Peyer's patch (tissue), 4 donors: ENCODE data around the gene PDGFB.

Experiments used
- CTCF ChIP-seq, 6 experiments: fragments of 450-650 bp in 4 of 6; fragments of 200-600 bp in 2 of 6; sonication (generic) in 1 of 6; IDR thresholded peaks; one replicate each; pipeline ENCODE4 v1.5.1; 2017 to 2019; ENCODE audit warnings: antibody characterized with exemption in 6 of 6, mild to moderate bottlenecking in 3 of 6, moderate library complexity in 1 of 6
- POLR2A ChIP-seq, 2 donors: fragments of 450-650 bp; IDR thresholded peaks; one replicate each; pipeline ENCODE4 v1.5.1; 2017; ENCODE audit warnings: antibody characterized with exemption in 2 of 2, mild to moderate bottlenecking in 2 of 2, moderate library complexity in 2 of 2

- no peak for TF ChIP-seq POLR2A (IDR thresholded peaks at IDR 0.05)
- no peak for TF ChIP-seq CTCF (IDR thresholded peaks at IDR 0.05)
Observed at GRCh38 chr22:39275814-39276439, 31.1 kb upstream of the PDGFB start.
